ENCODE results near the gene BRI3.

Gene BRI3

DNA sequence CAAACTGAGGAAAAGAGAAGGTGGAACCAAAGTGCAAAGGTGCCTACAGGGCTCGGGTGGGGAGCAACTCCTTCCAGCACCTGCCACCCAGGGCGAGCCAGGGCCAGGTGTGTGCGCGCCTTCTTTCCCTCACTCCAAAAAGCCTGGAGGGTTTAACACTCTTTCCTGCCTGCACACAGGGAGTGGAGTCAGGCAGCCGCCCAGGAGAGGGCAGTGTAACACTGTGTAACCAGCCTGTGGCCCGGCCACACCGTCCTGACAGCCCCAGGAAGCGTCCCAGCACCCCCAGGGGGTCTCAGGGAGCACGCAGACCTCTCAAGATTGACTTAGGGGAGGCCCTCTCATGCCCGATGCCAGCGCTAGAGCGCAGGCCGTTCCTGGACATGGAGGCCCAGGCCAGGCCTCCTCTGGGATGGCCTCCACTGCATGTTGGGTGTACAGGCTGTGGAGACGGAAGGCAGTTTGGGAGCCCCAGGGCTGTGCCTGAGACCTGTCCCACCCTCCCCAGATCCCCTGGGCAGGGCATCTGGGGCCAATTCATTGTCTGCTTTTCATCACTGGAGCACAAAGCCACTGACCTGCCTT is 13.4 kb downstream of the BRI3 start:
- ChIA-PET CTCF (interaction anchor here (0.6 to 1.4 kb wide), 9 partner anchors 9 to 546 kb away, joined by 3 to 7 read pairs (median 4); partner anchors contain the start of gene BAIAP2L1), POLR2A (ENCODE audit: low non-redundant PET) (no interaction called here)
- peak; percentile 74 for DNase-seq (ENCODE audit: low spot score)
- H3K27ac ChIP-seq = peak overlapping the region; percentile 68
- TF ChIP-seq, protein P1, sequence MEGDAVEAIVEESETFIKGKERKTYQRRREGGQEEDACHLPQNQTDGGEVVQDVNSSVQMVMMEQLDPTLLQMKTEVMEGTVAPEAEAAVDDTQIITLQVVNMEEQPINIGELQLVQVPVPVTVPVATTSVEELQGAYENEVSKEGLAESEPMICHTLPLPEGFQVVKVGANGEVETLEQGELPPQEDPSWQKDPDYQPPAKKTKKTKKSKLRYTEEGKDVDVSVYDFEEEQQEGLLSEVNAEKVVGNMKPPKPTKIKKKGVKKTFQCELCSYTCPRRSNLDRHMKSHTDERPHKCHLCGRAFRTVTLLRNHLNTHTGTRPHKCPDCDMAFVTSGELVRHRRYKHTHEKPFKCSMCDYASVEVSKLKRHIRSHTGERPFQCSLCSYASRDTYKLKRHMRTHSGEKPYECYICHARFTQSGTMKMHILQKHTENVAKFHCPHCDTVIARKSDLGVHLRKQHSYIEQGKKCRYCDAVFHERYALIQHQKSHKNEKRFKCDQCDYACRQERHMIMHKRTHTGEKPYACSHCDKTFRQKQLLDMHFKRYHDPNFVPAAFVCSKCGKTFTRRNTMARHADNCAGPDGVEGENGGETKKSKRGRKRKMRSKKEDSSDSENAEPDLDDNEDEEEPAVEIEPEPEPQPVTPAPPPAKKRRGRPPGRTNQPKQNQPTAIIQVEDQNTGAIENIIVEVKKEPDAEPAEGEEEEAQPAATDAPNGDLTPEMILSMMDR (conservative IDR thresholded peaks at IDR 0.05; ENCODE audit: low read depth) = peak; percentile 82

DNA sequence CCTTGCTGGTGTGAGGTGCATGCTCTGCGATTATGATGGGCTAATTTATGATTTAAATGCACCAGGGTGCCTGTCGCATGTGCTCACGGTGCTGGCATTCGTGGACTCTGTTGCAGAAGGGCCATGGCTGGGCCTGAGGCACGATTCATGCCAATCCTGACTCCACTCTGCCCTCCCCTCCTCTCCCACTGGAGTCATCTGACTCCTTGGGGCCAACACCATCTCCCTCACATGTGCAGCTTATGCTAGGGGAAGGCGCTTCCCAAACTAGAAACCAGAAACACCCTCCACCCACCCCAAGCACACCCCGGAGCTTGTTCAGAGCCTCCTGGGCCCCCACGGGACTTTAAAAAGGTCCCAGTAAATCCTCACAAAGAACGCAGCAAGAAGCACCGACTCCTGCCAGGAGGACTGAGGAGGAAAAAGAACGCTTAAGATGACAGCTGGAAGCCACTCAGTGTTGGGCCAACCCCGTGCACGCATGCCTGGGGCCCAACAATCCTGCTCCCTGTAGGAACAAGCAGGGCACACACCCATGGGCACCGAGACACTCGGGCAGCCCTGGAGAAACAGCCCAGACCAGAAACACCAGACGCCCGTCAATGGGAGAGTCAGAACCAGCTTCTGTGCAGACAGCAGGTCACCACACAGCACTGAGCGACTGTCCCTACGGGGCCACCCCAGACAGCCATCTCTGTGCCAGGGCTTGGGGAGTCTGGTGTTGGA is 14.1 kb downstream of the BRI3 start:
- H3K27ac ChIP-seq = peak overlapping the region; percentile 68
- no peak for DNase-seq (ENCODE audit: low spot score)
- POLR2A ChIA-PET (ENCODE audit: low non-redundant PET) = no interaction called here

DNA sequence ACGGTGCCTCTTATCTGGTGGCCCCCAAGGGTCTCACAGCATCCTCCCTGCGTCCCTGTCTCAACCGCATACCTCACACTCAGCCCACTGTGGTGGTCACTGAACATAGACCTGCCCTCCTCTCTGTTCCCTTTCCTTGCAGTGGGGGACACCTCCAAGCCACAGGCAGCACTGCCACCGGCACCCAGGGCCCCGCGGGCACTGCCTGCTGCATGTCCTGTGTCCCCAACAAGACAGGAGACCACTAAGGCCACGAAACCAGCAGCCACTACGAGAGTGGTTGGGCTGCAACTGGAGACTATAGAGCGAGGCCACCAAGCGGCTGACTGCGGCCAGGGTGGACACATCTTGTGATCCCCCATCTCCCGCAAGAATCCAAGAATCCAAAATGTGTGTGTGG is 15.3 kb downstream of the BRI3 start:
- TF ChIP-seq, protein P1 (conservative IDR thresholded peaks at IDR 0.05; ENCODE audit: low read depth) = no peak
- DNase-seq (ENCODE audit: low spot score) = no peak
- ChIA-PET CTCF (interaction anchor here (0.6 to 0.7 kb wide), 2 partner anchors 31 to 74 kb away, joined by 3 to 4 read pairs; no protein-coding TSS in a partner anchor), POLR2A (ENCODE audit: low non-redundant PET) (interaction anchor here (0.7 kb wide), 1 partner anchor 82 kb away, joined by 3 read pairs; no protein-coding TSS in a partner anchor)
- peak overlapping the region; percentile 68 for H3K27ac ChIP-seq

More for the DNA sequence above, 14.1 kb downstream of the BRI3 start:
- TF ChIP-seq, protein P1 (conservative IDR thresholded peaks at IDR 0.05; ENCODE audit: low read depth) = no peak
- CTCF ChIA-PET = interaction anchor here (0.7 to 1.4 kb wide), 3 partner anchors 65 to 125 kb away, joined by 3 to 6 read pairs (median 5); partner anchors contain the start of gene BAIAP2L1

DNA sequence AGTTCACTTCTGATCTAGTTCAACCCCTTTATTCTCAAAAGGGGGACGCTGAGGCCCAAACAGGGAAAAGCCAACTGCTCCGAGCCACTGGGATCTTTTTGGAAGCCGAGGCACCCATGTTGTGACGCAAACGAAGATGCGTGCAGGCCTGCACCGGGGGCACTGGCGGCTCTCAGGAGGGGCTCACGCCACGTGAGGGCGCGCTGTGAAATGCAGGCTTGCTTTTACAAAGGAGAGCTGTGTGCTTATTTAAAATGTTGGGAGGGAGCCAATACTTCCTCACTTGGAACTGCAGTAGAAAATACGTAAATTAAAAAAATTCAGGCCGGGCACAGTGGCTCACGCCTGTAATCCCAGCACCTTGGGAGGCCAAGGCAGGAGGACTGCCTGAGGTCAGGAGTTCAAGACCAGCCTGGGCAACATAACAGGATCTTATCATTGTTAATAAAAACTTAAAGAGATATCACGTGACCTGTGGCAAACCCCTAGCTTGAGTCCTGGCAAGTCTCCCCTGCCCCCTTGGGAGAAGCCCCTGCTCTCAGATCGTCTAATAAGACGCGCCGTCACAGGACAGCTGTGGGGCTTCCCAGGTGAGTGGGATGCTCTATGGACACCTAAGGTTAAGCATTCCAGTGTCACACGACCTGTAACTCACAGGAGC is 16.3 kb downstream of the BRI3 start:
- CTCF ChIA-PET = interaction anchor here (0.7 kb wide), 1 partner anchor 32 kb away, joined by 4 read pairs; no protein-coding TSS in a partner anchor
- H3K27ac ChIP-seq = peak overlapping the region; percentile 68
- TF ChIP-seq, protein P1 (conservative IDR thresholded peaks at IDR 0.05; ENCODE audit: low read depth) = no peak
- POLR2A ChIA-PET (ENCODE audit: low non-redundant PET) = no interaction called here
- DNase-seq (ENCODE audit: low spot score) = no peak

DNA sequence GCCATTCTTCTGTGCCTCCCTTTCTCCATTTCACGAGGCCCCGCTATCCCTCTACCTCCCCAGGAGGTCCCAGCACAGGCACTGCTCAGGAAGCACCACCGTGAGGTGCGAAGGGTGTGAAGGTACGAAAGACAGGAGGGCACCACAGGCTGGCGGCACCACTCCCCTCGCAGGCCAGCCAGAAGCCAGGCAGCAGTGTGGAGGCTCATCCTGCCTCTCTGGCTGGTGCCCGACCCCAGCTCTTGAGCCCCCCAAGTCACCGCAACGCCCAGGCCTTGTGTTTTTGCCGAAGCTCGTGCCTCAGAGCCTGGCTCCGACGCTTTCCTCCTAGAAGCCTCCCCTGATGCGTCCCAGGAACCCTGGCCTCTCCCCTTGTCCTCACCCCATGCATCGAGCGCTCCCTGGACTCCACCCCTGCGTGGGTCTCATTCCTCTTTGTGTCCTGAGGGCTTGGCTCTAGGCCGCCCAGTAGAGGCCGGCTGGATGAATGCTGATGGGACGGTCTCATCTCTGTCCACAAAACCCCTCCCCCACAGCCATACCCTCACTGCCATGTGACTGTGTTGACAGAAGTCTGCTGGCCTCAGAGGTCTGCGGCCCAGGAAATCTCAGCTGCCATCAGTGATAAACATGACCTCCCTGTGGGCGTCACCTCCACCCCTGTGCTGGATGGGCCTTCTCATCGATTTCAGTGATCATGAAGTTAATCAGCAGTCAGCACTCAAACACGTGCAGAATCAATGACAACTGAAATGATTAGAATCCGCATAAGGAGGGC is 19.3 kb downstream of the BRI3 start:
- ChIA-PET CTCF (no interaction called here), POLR2A (ENCODE audit: low non-redundant PET) (no interaction called here)
- peak overlapping the region; percentile 9 for H3K27ac ChIP-seq
- DNase-seq (ENCODE audit: low spot score) = no peak
- TF ChIP-seq, protein P1 (conservative IDR thresholded peaks at IDR 0.05; ENCODE audit: low read depth) = no peak
